ENCODE results near the gene TEX26. TPM values are rescaled to one million over a fixed set of nuclear protein-coding genes. Genes with fewer than 3 reads are reported as not detected.

The TEX26 gene
- total RNA-seq, 2 experiments from 2014 or later, result not detected

- Histone ChIP-seq H4K20me1 (ENCODE audit: insufficient read depth, low read length) (no peaks in the 10 kb centered on the region), H3K9me2 (ENCODE audit: insufficient read depth, low read length) (no peaks in the 10 kb centered on the region), H3K79me2 (ENCODE audit: insufficient read depth, low read depth, low read length) (no peaks in the 10 kb centered on the region), H3K36me3 (ENCODE audit: insufficient read depth, low read length) (no peaks in the 10 kb centered on the region), H3K4me3 (ENCODE audit: low read depth, low read length, poor library complexity, severe bottlenecking) (no peak overlapping the region), H3K9me3 (ENCODE audit: low read length) (no peaks in the 10 kb centered on the region), H3K4me1 (ENCODE audit: insufficient read depth, low read length, poor library complexity, severe bottlenecking) (no peaks in the 10 kb centered on the region), H3K27ac (ENCODE audit: low read depth, low read length, poor library complexity, severe bottlenecking) (no peak overlapping the region), H3K4me2 (ENCODE audit: low read length) (no peak overlapping the region), H2AFZ (ENCODE audit: low read length) (no peak overlapping the region)
- DNase-seq (ENCODE audit: low spot score), result no peak
- intact Hi-C loops (cut with micrococcal nuclease; ENCODE audit: unreplicated experiment), result no loop called here
- TF ChIP-seq CTCF (conservative IDR thresholded peaks at IDR 0.05; ENCODE audit: low read length) (no peak), EZH2phosphoT487 (IDR thresholded peaks at IDR 0.05; ENCODE audit: borderline replicate concordance, low read depth, low read length) (no peak)
- POLR2A ChIA-PET, result no interaction called here
- BruUV-seq (replicated peaks), result no TSS peak
- CTCF ChIA-PET (ENCODE audit: unreplicated experiment), result no interaction called here
Observed at GRCh38 chr13:31020996-31021395, 88.5 kb downstream of the TEX26 start.

GRCh38 chr13:31022288-31022895 is 89.9 kb downstream of the TEX26 start:
- TF ChIP-seq EZH2phosphoT487 (IDR thresholded peaks at IDR 0.05; ENCODE audit: borderline replicate concordance, low read depth, low read length), result no peak
- no peak for TF ChIP-seq CTCF (conservative IDR thresholded peaks at IDR 0.05; ENCODE audit: low read length)
- POLR2A ChIA-PET, result interaction anchor here (0.5 kb wide), 1 partner anchor 99 kb away, joined by 4 read pairs; no protein-coding TSS in a partner anchor

GRCh38 chr13:31022928-31023530 is 90.6 kb downstream of the TEX26 start:
- Histone ChIP-seq H4K20me1 (ENCODE audit: insufficient read depth, low read length) (no peaks in the 10 kb centered on the region), H3K79me2 (ENCODE audit: insufficient read depth, low read depth, low read length) (no peaks in the 10 kb centered on the region), H3K36me3 (ENCODE audit: insufficient read depth, low read length) (no peaks in the 10 kb centered on the region), H3K9me3 (ENCODE audit: low read length) (no peaks in the 10 kb centered on the region), H2AFZ (ENCODE audit: low read length) (no peak overlapping the region), H3K4me1 (ENCODE audit: insufficient read depth, low read length, poor library complexity, severe bottlenecking) (no peaks in the 10 kb centered on the region), H3K27ac (ENCODE audit: low read depth, low read length, poor library complexity, severe bottlenecking) (no peak overlapping the region), H3K9me2 (ENCODE audit: insufficient read depth, low read length) (no peaks in the 10 kb centered on the region), H3K4me2 (ENCODE audit: low read length) (no peak overlapping the region), H3K4me3 (ENCODE audit: low read depth, low read length, poor library complexity, severe bottlenecking) (no peak overlapping the region)
- no peak for DNase-seq (ENCODE audit: low spot score)
- intact Hi-C loops (cut with micrococcal nuclease; ENCODE audit: unreplicated experiment), result no loop called here
- BruUV-seq (replicated peaks), result no TSS peak
- POLR2A ChIA-PET, result interaction anchor here (0.5 kb wide), 1 partner anchor 100 kb away, joined by 4 read pairs; no protein-coding TSS in a partner anchor
- CTCF ChIA-PET (ENCODE audit: unreplicated experiment), result interaction anchor here (0.6 to 1.5 kb wide), 2 partner anchors 13 to 409 kb away, joined by 3 read pairs; no protein-coding TSS in a partner anchor
- TF ChIP-seq EZH2phosphoT487 (IDR thresholded peaks at IDR 0.05; ENCODE audit: borderline replicate concordance, low read depth, low read length) (no peak), CTCF (conservative IDR thresholded peaks at IDR 0.05; ENCODE audit: low read length) (no peak)

More at GRCh38 chr13:31022288-31022895, 89.9 kb downstream of the TEX26 start:
- Histone ChIP-seq H3K36me3 (ENCODE audit: insufficient read depth, low read length) (no peaks in the 10 kb centered on the region), H2AFZ (ENCODE audit: low read length) (no peak overlapping the region), H3K4me1 (ENCODE audit: insufficient read depth, low read length, poor library complexity, severe bottlenecking) (no peaks in the 10 kb centered on the region), H3K4me3 (ENCODE audit: low read depth, low read length, poor library complexity, severe bottlenecking) (no peak overlapping the region), H3K9me2 (ENCODE audit: insufficient read depth, low read length) (no peaks in the 10 kb centered on the region), H4K20me1 (ENCODE audit: insufficient read depth, low read length) (no peaks in the 10 kb centered on the region), H3K4me2 (ENCODE audit: low read length) (no peak overlapping the region), H3K9me3 (ENCODE audit: low read length) (no peaks in the 10 kb centered on the region), H3K79me2 (ENCODE audit: insufficient read depth, low read depth, low read length) (no peaks in the 10 kb centered on the region), H3K27ac (ENCODE audit: low read depth, low read length, poor library complexity, severe bottlenecking) (no peak overlapping the region)
- no TSS peak for BruUV-seq (replicated peaks)
- intact Hi-C loops (cut with micrococcal nuclease; ENCODE audit: unreplicated experiment), result no loop called here
- CTCF ChIA-PET (ENCODE audit: unreplicated experiment), result interaction anchor here (1.5 kb wide), 1 partner anchor 12 kb away, joined by 3 read pairs; no protein-coding TSS in a partner anchor
- DNase-seq (ENCODE audit: low spot score), result no peak

All from OCI-LY7 (cell line).